ENCODE data around the gene HEPHL1.

- TF ChIP-seq TAF1 (IDR thresholded peaks at IDR 0.05; ENCODE audit: low read depth) (no peak), CEBPB (IDR thresholded peaks at IDR 0.05) (no peak), NFIC (IDR thresholded peaks at IDR 0.05) (no peak), CREB1 (IDR thresholded peaks at IDR 0.05; ENCODE audit: low read depth) (no peak), ZBTB7A (IDR thresholded peaks at IDR 0.05; ENCODE audit: low read depth) (no peak), RAD21 (IDR thresholded peaks at IDR 0.05; ENCODE audit: low read depth) (no peak), REST (IDR thresholded peaks at IDR 0.05; ENCODE audit: low read depth) (no peak), EP300 (IDR thresholded peaks at IDR 0.05; ENCODE audit: borderline replicate concordance) (no peak), YY1 (IDR thresholded peaks at IDR 0.05; ENCODE audit: low read depth) (no peak), EGR1 (IDR thresholded peaks at IDR 0.05) (no peak), TCF12 (IDR thresholded peaks at IDR 0.05; ENCODE audit: low read depth) (no peak)
These were observed 27.0 kb downstream of the HEPHL1 start for GRCh38 chr11:94048032-94048709.

All from Ishikawa (cell line).